Keratinocyte (primary cell): ENCODE measurements around the gene RIC1. TPM values are rescaled to one million over a fixed set of nuclear protein-coding genes. Genes with fewer than 3 reads are reported as not detected.
"Not testable (repeated sequence)": the region's sequence is repeated elsewhere in the genome, so short reads cannot be mapped to it uniquely, and the experiment has no call there.

Source experiments
- DNase-seq: peaks from one replicate; pipeline ENCODE4 v3.0.0-alpha.2; 2011; ENCODE audit warnings: low read depth, missing footprints, low spot score
- FAIRE-seq: peaks from 2 replicates; lab custom pipeline; 2011; peaks lifted over from hg19 to GRCh38; lab: Jason Lieb, UNC
- H2AFZ ChIP-seq: 2 replicates; pipeline ENCODE4 v1.6.0; 2012; ENCODE audit warnings: low read length, control low read depth, inconsistent platforms; ENCODE audit not compliant: control insufficient read depth
- H3K27ac ChIP-seq: 2 replicates; pipeline ENCODE4 v1.5.1; 2011; ENCODE audit warnings: low read length; ENCODE audit not compliant: control insufficient read depth, insufficient read depth
- H3K27me3 ChIP-seq: 3 replicates; pipeline ENCODE4 v1.6.0; 2011; ENCODE audit warnings: low read length; ENCODE audit not compliant: control insufficient read depth, insufficient read depth; ENCODE audit errors: extremely low read depth
- H3K36me3 ChIP-seq, 2 experiments: 2 replicates in 1 of 2; 3 replicates in 1 of 2; pipeline ENCODE4 v1.5.1; 2011; ENCODE audit warnings: low read length in 2 of 2, mild to moderate bottlenecking in 1 of 2; ENCODE audit not compliant: control insufficient read depth in 2 of 2, insufficient read depth in 2 of 2; ENCODE audit errors: extremely low read depth in 1 of 2
- H3K4me1 ChIP-seq: 3 replicates; pipeline ENCODE4 v1.5.1; 2011; ENCODE audit warnings: low read length; ENCODE audit not compliant: control insufficient read depth, insufficient read depth; ENCODE audit errors: extremely low read depth
- H3K4me2 ChIP-seq: 3 replicates; pipeline ENCODE4 v1.6.0; 2011; ENCODE audit warnings: low read depth, low read length; ENCODE audit not compliant: control insufficient read depth, insufficient read depth; ENCODE audit errors: extremely low read depth
- H3K4me3 ChIP-seq, 3 experiments: fragments of 200-600 bp in 1 of 3; sonication (generic) in 1 of 3; 2 replicates in 2 of 3; 3 replicates in 1 of 3; pipeline ENCODE4 v1.5.1; 2011 to 2016; ENCODE audit warnings: low read length in 3 of 3, mild to moderate bottlenecking in 3 of 3, control low read depth in 2 of 3, inconsistent platforms in 1 of 3, low read depth in 1 of 3, mixed read lengths in 1 of 3, mixed run types in 1 of 3, moderate library complexity in 1 of 3; ENCODE audit not compliant: control insufficient read depth in 2 of 3, insufficient read depth in 2 of 3; ENCODE audit errors: extremely low read depth in 1 of 3
- H3K79me2 ChIP-seq: 2 replicates; pipeline ENCODE4 v1.6.0; 2012; ENCODE audit warnings: low read length; ENCODE audit not compliant: control insufficient read depth, insufficient read depth
- H3K9ac ChIP-seq: 3 replicates; pipeline ENCODE4 v1.6.0; 2011; ENCODE audit warnings: low read length; ENCODE audit not compliant: control insufficient read depth, insufficient read depth; ENCODE audit errors: extremely low read depth
- H3K9me1 ChIP-seq: 3 replicates; pipeline ENCODE4 v1.6.0; 2011; ENCODE audit warnings: low read length; ENCODE audit not compliant: control insufficient read depth, insufficient read depth; ENCODE audit errors: extremely low read depth
- H3K9me3 ChIP-seq: 2 replicates; pipeline ENCODE4 v1.5.1; 2012; ENCODE audit warnings: low read depth, low read length; ENCODE audit not compliant: control insufficient read depth
- H4K20me1 ChIP-seq: 3 replicates; pipeline ENCODE4 v1.6.0; 2011; ENCODE audit warnings: low read length; ENCODE audit not compliant: control insufficient read depth, insufficient read depth; ENCODE audit errors: extremely low read depth
- EZH2 ChIP-seq: IDR thresholded peaks from one replicate; pipeline ENCODE4 v1.6.1; 2012; ENCODE audit warnings: inconsistent platforms, mild to moderate bottlenecking, low read length, moderate library complexity
- dilution Hi-C: fragments of 300-500 bp; cut with MboI; formaldehyde crosslinking; loops from one replicate; pipeline ENCODE4 v1.7.0; 2020; ENCODE audit warnings: low sequenced_read_pairs; ENCODE audit not compliant: extremely low pct_ligation_motif_present
- polyA plus RNA-seq, 5 experiments: library from polyadenylated mRNA; depleted of rRNA in 3 of 5; stranded (reverse) in 3 of 5; stranded (forward) in 1 of 5; unstranded in 1 of 5; fragments of >200 nt; gene quantifications; 1 replicate in 1 of 5; 2 replicates in 3 of 5; 3 replicates in 1 of 5; pipeline versions ENCODE4 v1.2.1 to v1.2.3, GENCODE V29; 2011 to 2012; ENCODE audit warnings: missing spikeins in 2 of 5, low read depth in 1 of 5, low replicate concordance in 1 of 5
- TF ChIP-seq, protein P1 (sequence below), 3 experiments: IDR thresholded peaks in 1 of 3; conservative IDR thresholded peaks in 1 of 3; optimal IDR thresholded peaks in 1 of 3; 2 replicates in 2 of 3; 3 replicates in 1 of 3; pipeline versions ENCODE3 to v1.5.1; 2011; ENCODE audit warnings: low read length in 3 of 3, mild to moderate bottlenecking in 3 of 3, moderate library complexity in 2 of 3, control low read depth in 1 of 3, inconsistent platforms in 1 of 3; ENCODE audit not compliant: insufficient read depth in 2 of 3; ENCODE audit errors: extremely low read depth in 1 of 3

The RIC1 gene
- polyA plus RNA-seq, 1 donor (not counting 4 experiments of a cell fraction or from before 2014, with no cell fraction given), result 20.5 TPM

- Histone ChIP-seq H3K9me1 (no peaks in the 10 kb centered on the region), H3K36me3 (peaks cover 6 to 9% of the 10 kb centered on the region in 2 experiments), H3K9ac (no peak overlapping the region), H3K27ac (no peak overlapping the region), H3K4me1 (no peaks in the 10 kb centered on the region), H4K20me1 (no peaks in the 10 kb centered on the region), H2AFZ (no peak overlapping the region), H3K79me2 (no peaks in the 10 kb centered on the region), H3K4me2 (no peak overlapping the region), H3K27me3 (no peaks in the 10 kb centered on the region), H3K4me3 (no peak overlapping the region), H3K9me3 (no peaks in the 10 kb centered on the region)
- no peak for DNase-seq
- dilution Hi-C loops, result no loop called here
- no peak for FAIRE-seq
- no peak for TF ChIP-seq EZH2
- TF ChIP-seq, protein P1, sequence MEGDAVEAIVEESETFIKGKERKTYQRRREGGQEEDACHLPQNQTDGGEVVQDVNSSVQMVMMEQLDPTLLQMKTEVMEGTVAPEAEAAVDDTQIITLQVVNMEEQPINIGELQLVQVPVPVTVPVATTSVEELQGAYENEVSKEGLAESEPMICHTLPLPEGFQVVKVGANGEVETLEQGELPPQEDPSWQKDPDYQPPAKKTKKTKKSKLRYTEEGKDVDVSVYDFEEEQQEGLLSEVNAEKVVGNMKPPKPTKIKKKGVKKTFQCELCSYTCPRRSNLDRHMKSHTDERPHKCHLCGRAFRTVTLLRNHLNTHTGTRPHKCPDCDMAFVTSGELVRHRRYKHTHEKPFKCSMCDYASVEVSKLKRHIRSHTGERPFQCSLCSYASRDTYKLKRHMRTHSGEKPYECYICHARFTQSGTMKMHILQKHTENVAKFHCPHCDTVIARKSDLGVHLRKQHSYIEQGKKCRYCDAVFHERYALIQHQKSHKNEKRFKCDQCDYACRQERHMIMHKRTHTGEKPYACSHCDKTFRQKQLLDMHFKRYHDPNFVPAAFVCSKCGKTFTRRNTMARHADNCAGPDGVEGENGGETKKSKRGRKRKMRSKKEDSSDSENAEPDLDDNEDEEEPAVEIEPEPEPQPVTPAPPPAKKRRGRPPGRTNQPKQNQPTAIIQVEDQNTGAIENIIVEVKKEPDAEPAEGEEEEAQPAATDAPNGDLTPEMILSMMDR (optimal IDR thresholded peaks at IDR 0.05 in 1 of 3, IDR thresholded peaks at IDR 0.05 in 1 of 3, conservative IDR thresholded peaks at IDR 0.05 in 1 of 3; ENCODE audit: extremely low read depth in 1 of 3, insufficient read depth in 2 of 3, low read length in 3 of 3), result no peak
These were observed 91.2 kb downstream of the RIC1 start for GRCh38 chr9:5720151-5720550.

DNA sequence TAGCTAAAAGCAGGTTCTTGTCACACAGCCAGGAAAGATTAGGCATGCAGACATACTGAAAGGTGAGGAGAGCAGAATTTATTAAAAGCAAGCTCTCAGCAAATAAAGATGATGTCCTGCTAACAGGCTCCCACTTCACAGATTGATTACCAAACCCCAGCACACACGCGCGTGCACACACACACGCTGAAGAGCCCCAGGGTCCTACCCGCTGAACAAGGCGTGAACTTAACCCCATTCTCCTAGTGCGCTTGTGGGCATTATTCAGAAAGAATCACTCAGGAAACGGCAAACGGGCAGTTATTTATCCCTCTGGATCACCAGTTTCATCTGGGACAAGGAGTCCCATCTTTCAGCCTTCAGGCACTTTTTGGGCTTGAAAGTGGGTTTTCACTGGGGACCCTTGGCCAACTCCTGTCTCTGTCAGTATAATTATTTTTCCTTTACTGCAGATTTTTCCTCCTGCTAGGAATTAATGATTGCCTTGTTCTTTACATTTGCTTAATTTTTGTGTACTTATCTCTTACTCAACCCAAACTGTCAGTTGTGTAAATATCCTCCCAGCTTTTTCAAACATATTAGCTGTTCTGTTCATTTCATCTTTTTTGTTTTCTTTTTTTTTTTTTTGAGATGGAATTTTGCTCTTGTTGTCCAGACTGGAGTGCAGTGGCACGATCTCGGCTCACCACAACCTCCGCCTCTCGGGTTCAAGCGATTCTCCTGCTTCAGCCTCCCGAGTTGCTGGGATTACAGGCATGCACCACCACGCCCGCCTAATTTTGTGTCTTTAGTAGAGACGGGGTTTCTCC is 92.6 kb downstream of the RIC1 start:
- Histone ChIP-seq H2AFZ (no peak overlapping the region), H3K4me1 (no peaks in the 10 kb centered on the region), H3K9me3 (no peaks in the 10 kb centered on the region), H3K9ac (no peak overlapping the region), H4K20me1 (no peaks in the 10 kb centered on the region), H3K27ac (no peak overlapping the region), H3K4me3 (no peak overlapping the region), H3K4me2 (no peak overlapping the region), H3K79me2 (no peaks in the 10 kb centered on the region), H3K27me3 (no peaks in the 10 kb centered on the region), H3K9me1 (no peaks in the 10 kb centered on the region), H3K36me3 (peaks cover 6% of the 10 kb centered on the region in 2 experiments)
- dilution Hi-C loops, result no loop called here
- TF ChIP-seq EZH2, result no peak
- TF ChIP-seq, protein P1 (optimal IDR thresholded peaks at IDR 0.05 in 1 of 3, IDR thresholded peaks at IDR 0.05 in 1 of 3, conservative IDR thresholded peaks at IDR 0.05 in 1 of 3; ENCODE audit: extremely low read depth in 1 of 3, insufficient read depth in 2 of 3, low read length in 3 of 3), result no peak
- DNase-seq (no peak), FAIRE-seq (no peak)

- H3K79me2 ChIP-seq, DNase-seq, H3K4me3 ChIP-seq, FAIRE-seq, H3K4me2 ChIP-seq, H3K9ac ChIP-seq, H3K36me3 ChIP-seq, H3K4me1 ChIP-seq, H3K9me3 ChIP-seq, H3K9me1 ChIP-seq, H3K27me3 ChIP-seq, dilution Hi-C loops, H2AFZ ChIP-seq, H3K27ac ChIP-seq, H4K20me1 ChIP-seq: not testable (repeated sequence)
These were observed 93.8 kb downstream of the RIC1 start for GRCh38 chr9:5722679-5723078.
